GM21528 (cell line): ENCODE results near the gene CPNE1.
"Not testable (repeated sequence)": the region's sequence is repeated elsewhere in the genome, so short reads cannot be mapped to it uniquely, and the experiment has no call there.

Source experiments
- ATAC-seq: cut with Tn5 transposase; IDR thresholded peaks from one replicate; pipeline ENCODE4 v1.9.1; 2021; ENCODE audit warnings: mild to moderate bottlenecking, moderate library complexity; ENCODE audit not compliant: unreplicated experiment, low FRiP score

The CPNE1 gene

DNA sequence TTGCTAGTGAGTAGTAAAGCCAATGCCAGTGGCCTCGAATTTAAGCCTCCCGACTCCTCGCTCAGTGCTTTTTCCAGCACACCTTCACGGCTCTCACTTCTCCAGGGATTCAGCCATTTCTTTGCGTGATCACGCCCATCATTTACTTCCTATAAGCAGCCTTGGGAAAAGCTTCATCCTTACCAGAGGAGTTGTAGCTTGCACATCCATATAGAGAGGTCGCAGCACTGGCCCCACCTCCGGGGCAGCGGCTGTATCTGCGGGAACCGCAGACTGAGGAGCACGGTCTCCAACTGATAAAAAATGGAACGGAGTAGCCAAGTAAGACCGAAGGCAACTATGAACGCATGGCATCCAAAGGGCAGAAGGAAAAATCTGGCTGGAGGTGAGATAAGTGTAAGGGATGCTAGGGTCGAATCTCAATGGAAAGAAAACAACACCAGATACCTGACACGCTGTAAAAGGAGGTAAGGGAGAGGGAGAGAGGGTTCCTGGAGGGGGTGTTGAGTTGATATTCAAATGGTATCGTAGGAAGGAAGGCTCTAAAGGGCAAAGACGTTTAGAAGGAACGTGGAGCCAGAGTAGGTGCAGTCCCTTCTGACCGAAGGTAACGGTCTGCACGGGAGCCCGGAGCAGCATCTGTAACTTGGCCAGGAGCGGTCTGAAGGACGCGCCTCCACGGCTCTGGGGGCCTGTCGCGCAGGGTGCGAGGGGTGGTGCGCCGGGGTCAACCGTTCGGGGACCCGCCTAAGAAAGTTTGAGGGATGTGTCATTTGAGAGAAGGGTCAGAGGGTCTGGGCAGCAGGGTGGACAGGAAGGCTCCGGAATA is 33.8 kb upstream of the CPNE1 start:
- ATAC-seq: peak; percentile 35

- no peak for ATAC-seq
Measured at GRCh38 chr20:35697696-35698297, 33.1 kb upstream of the CPNE1 start.

DNA sequence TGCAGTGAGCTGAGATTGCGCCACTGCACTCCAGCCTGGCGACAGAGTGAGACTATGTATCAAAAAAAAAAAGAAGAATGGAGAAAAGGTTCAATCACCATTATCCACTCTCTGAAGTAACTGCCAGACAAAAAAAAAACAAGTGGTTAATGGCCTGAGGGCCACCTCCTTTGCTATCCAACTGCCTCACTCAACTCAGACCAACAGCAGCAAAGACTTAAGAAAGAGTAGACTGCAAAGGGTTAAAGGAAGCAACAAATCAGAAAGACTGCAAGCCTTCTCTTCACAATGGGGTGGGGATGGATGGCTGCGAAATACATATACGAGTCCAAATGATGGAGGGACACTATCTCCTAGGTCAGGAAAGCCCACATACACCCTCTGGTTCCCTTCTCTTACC is 31.3 kb upstream of the CPNE1 start:
- no peak for ATAC-seq

- ATAC-seq: no peak
Measured at GRCh38 chr20:35695245-35695749, 30.6 kb upstream of the CPNE1 start.

DNA sequence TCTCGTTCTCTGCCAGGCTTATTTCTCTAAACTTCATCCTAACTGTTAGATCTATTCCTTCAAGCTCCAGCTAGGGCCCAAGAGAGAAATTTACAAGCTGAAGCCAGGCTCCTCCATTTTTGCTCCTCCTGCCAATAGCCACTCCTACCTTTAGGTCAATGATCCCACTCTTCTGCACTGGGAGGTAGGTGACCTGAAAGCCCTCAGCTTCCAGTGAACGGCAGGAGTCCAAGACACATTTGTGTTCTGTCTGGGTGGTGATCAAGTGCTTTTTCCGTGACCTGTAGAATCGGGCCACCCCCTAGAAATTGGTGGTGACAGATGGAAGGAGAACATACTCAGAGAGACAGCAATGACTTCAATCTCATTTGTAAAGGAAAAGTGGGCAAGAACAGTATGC is 25.6 kb upstream of the CPNE1 start:
- no peak for ATAC-seq

- not testable (repeated sequence) for ATAC-seq
Measured at GRCh38 chr20:35686872-35687271, 22.2 kb upstream of the CPNE1 start.

GRCh38 chr20:35685368-35685767 is 20.7 kb upstream of the CPNE1 start:
- not testable (repeated sequence) for ATAC-seq

DNA sequence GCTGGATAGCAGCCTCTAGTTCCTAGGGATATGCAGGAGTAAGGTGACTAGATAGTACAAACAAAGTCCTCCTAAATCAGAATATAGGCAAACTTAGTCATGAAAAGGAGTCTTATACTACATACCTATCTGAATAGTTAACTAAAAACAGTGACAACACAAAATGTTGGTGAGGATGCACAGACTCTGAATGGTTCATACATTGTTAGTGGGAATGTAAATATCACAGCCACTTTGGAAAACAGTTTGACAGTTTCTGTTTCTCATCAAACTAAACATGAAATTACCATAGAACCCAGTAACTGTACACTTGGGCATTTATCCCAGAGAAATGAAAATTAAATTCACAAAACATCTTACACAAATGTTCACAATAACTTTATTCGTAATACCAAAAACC is 17.3 kb upstream of the CPNE1 start:
- ATAC-seq: no peak

GRCh38 chr20:35680452-35681183 is 15.9 kb upstream of the CPNE1 start:
- no peak for ATAC-seq

GRCh38 chr20:35674921-35675320 is 10.2 kb upstream of the CPNE1 start:
- ATAC-seq: no peak

GRCh38 chr20:35673884-35674283 is 9.2 kb upstream of the CPNE1 start:
- ATAC-seq: no peak

DNA sequence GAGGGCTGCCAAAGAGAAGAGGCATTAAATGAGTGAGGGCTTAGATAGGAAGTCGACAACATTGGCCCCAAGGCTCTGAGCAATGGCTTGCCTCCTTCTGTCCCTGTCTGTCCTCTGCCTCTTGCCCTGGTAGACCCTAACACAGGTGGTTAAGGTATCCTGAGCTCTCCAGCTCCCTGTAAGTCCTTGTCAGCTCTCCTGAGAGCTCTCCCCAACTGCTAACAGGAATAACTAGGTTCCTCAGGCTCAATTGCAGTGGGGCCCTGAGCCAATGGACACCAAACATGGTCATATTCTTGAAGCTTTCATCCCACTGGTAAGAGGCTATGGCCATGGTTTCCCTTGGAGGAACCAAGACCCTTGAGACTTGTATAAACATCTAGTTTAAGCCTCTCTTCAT is 5.0 kb upstream of the CPNE1 start:
- ATAC-seq: no peak

GRCh38 chr20:35669221-35669620 is 4.5 kb upstream of the CPNE1 start:
- ATAC-seq: no peak

GRCh38 chr20:35665949-35666288 is 1.2 kb upstream of the CPNE1 start:
- ATAC-seq: no peak

DNA sequence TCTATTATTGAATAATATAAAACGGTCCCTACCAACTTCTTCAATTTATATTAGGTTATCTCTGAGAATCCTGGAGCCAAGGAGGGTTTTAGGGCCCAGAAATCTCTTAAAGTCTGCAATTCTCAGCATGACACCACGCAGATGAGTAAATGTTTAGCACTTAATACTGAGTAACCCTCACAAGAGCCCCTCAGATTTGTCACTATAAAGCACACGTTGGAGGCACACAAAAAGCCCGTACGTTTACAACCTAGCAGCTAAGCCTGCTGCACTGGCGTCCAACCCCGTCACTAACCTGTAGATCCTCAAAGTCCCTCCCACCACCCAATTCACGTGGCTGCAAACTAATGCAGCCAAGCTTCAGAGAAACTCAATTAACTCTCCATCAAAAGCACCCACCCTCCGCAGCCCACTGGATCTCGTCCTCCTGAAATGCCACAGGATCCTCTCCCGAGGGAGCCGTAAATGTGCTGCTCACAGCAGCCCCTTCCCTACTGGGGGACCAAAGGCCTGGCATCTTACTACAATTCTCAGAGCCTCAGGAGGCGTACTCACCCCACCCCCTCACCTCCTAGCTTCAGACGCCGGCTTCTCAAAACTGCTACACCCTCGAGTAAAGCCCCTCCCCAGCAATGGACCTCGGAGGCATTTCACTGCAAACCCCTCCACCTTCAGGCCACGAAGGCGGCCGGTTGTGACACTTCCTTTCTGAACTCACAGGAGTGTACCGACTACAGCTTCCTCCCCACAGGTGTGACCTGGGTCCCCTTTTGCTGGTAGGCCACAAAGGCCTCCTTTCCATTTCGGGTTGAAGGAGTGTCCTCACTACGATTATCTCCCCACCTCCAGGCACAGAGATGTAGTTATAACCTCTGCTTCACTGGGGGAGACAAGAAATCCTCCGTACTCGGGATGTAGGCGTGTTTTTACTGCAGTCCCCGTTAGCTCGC is 909 bp downstream of the CPNE1 start:
- peak; percentile 36 for ATAC-seq

DNA sequence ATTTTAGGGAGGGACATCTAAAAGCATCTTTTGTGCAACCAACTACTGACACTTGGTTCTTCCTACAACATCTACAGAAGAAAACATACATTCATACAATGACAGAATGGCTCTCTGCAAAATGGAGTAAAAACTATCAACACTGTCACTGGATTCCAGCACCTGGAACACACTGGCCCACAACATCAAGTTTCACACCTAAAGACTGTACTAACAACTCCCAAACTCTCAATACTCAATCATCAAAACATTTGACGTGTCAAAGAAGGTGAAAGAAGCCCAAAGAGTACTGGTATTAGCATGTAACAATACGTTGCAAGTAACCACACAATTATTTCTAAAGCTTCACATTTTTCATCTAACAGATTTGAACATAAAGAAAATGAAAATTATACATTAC is 2.1 kb downstream of the CPNE1 start:
- ATAC-seq: no peak

DNA sequence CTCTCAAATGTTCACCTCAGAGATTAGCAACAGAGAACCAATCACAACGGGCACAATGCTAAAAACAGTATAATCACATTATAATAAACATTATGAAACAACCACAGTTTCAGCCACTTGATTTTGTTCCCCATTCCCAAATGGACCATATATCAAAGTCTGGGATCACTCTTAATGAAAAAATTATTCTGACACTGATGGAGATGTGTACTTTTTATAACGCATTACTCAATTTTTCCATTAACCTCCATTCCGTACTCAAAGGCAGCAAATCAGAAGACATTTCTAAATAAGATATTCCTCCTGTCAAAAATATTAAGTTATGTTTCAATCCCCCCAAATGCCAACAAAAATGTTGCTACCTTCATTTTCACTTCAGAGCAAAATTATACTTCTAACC is 2.8 kb downstream of the CPNE1 start:
- no peak for ATAC-seq

DNA sequence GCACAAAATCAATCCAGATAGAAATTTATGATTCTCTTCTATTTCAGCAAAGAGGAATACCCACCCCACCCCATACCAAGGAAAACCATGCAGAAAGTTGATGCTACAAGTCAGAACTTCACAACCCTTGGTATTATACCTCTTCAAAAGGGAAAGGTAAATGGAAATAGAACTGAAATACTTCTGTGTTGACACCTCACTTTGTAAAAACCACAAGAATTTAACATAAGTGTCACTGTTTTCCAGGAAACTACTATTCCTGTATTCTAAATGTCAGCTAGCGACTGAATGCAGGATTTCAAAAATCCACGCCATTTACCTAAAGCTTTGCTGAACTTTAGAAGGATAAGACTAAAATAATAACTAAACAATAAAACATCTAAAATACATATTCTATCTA is 3.6 kb downstream of the CPNE1 start:
- ATAC-seq: no peak

DNA sequence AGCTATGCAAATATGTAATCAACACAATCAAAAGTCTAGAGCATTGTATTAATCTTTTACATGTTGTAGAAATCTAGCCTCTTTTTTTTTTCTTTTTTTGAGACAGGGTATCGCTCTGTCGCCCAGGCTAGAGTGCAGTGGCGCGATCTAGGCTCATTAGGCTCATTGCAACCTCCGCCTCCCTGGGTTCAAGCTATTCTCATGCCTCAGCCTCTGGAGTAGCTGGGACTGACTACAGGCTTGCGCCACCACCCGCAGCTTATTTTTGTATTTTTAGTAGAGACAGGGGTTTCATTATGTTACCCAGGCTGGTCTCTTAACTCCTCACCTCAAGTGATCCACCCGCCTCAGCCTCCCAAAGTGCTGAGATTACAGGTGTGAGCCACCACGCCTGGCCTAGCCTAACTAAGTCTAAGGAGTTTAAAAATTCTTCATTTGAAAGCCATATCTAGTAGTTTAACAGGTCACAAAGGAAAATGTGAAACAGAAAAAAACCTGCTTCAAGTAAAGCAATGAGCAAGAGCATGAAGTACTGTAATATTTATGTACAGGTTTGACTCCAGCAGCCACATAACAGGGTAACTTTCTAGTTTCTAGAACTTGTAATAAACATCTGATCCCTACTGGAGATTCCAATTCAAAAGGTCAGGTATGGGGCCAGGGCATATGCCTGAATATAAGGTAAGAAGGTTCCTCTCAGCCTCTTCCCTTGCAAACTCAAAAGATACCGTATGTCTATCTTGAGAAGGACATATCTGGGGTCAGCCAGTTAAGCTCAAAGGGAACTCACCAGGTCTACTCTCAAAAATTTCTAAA is 4.4 kb downstream of the CPNE1 start:
- ATAC-seq: no peak

DNA sequence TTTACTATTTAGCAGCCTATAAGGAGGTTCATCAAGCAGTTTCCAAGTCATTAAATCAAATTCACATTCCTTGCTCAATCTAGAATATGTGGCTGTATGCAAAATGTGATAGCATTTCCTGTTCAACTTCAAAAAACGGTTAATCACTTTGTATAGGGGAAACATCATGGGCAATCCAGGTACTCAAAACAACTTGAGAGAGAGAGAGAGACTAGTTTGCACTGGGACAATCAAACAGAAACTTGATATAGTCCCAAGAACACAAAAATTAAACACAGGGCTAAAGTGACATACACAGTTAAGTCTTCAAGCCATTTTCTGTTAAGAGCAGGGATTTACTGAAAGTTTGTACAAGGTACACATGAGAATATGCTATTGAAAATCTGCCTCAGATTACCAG is 7.4 kb downstream of the CPNE1 start:
- no peak for ATAC-seq
